Muscle of leg (tissue), 11 donors: ENCODE measurements around the gene TMEM164. TPM values are rescaled to one million over a fixed set of nuclear protein-coding genes. Genes with fewer than 3 reads are reported as not detected.

Source experiments
- DNase-seq: peaks from one replicate; pipeline ENCODE4 v3.0.0; 2013
- H3K27ac ChIP-seq: one replicate; pipeline ENCODE4 v1.5.1; 2013; ENCODE audit warnings: mild to moderate bottlenecking, low read length, control low read depth
- H3K27me3 ChIP-seq: one replicate; pipeline ENCODE4 v1.6.1; 2013; ENCODE audit warnings: low read length; ENCODE audit not compliant: control insufficient read depth, insufficient read depth
- H3K36me3 ChIP-seq: one replicate; pipeline ENCODE4 v1.6.1; 2013; ENCODE audit warnings: low read length; ENCODE audit not compliant: control insufficient read depth, insufficient read depth
- H3K4me1 ChIP-seq: one replicate; pipeline ENCODE4 v1.6.1; 2013; ENCODE audit warnings: low read length; ENCODE audit not compliant: control insufficient read depth, insufficient read depth
- H3K4me3 ChIP-seq: one replicate; pipeline ENCODE4 v1.5.1; 2013; ENCODE audit warnings: low read length, control low read depth
- H3K9me3 ChIP-seq: replicated peaks from 2 replicates; pipeline ENCODE4 v1.6.1; 2013; ENCODE audit warnings: low read depth, low read length; ENCODE audit not compliant: control insufficient read depth
- WGBS: methylation state at CpG from one replicate; pipeline ENCODE4 v1.1.5; 2013; ENCODE audit warnings: missing lambda C conversion rate; ENCODE audit not compliant: insufficient coverage; 5-methylcytosine and 5-hydroxymethylcytosine counted together
- polyA plus RNA-seq, 8 donors: library from polyadenylated mRNA; unstranded; fragments of 120-200 nt; gene quantifications; one replicate each; pipeline versions ENCODE4 v1.2.1 to v1.2.3, GENCODE V29; 2013; ENCODE audit warnings: inconsistent platforms in 1 of 8, low replicate concordance in 1 of 8; ENCODE audit not compliant: insufficient read length in 8 of 8, insufficient read depth in 1 of 8
- total RNA-seq: library from RNA; stranded (reverse); fragments of 120-200 nt; gene quantifications from one replicate; pipeline ENCODE4 v1.2.4, GENCODE V29; 2013

Gene TMEM164
- total and polyA plus RNA-seq, 9 donors = 17.9 to 33.5 (median 26.3) TPM

DNA sequence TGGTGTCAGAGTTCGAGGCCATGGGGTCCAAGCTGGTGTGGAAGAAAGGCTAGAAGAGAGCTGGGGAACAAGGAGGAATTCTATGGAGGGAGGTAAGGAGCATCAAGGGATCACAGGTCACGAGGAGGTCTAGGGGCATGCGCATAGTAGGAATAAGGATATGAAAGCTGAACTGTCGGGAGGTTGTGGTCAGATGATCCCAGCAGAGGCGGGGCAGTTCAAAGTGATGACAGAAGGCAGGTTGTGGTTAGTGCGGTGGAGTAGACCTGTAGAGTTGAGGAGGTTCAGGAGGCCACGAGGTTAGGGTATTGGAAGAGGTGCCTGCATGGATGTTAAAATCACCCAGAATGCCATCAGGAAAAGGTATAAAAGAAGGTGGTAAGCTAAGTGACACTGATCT is 156.3 kb downstream of the TMEM164 start:
- Histone ChIP-seq H3K4me1 (peaks cover 7% of the 10 kb centered on the region), H3K27ac (no peak overlapping the region), H3K27me3 (peaks cover 29% of the 10 kb centered on the region), H3K36me3 (peaks cover 3% of the 10 kb centered on the region), H3K9me3 (no peaks in the 10 kb centered on the region), H3K4me3 (no peak overlapping the region)
- DNase-seq = no peak
- WGBS = 72% methylated on average over 7 of the region's 7 CpGs

DNA sequence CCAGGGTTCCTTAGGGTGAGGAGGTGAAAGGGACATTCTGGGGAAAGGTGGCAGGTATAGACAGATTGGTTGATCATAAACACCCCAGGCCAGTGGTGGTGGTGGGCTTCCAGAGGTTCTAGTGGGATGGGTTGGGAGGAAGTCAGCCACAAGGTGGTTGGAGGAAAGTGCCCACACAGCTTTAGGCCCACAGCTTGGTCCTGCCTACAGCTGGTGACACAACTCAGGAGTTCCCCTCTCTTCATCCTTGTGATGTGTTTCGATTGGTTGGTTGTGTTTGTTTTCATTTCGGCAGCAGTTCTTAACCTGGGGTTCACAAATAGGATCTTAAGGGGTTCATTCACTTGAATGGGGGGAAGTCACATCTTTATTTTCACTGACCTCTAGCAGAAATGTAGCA is 157.0 kb downstream of the TMEM164 start:
- no peaks in the 10 kb centered on the region for H3K9me3 ChIP-seq
- H3K36me3 ChIP-seq = peaks cover 3% of the 10 kb centered on the region
- no peak overlapping the region for H3K27ac ChIP-seq
- peaks cover 29% of the 10 kb centered on the region for H3K27me3 ChIP-seq
- no peak for DNase-seq
- peaks cover 7% of the 10 kb centered on the region for H3K4me1 ChIP-seq
- H3K4me3 ChIP-seq = no peak overlapping the region
- no CpG with 5 or more reads among the region's 2 CpGs for WGBS

- Histone ChIP-seq H3K27ac (no peak overlapping the region), H3K4me3 (no peak overlapping the region), H3K27me3 (peaks cover 28% of the 10 kb centered on the region), H3K36me3 (peaks cover 3% of the 10 kb centered on the region), H3K9me3 (no peaks in the 10 kb centered on the region), H3K4me1 (peaks cover 7% of the 10 kb centered on the region)
- no peak for DNase-seq
- WGBS = 56% methylated on average over 1 of the region's 1 CpG
Observed at GRCh38 chrX:110161361-110161686, 158.4 kb downstream of the TMEM164 start.

GRCh38 chrX:110162131-110162530 is 159.2 kb downstream of the TMEM164 start:
- H3K4me1 ChIP-seq = peaks cover 7% of the 10 kb centered on the region
- H3K27ac ChIP-seq = no peak overlapping the region
- no peaks in the 10 kb centered on the region for H3K9me3 ChIP-seq
- H3K4me3 ChIP-seq = no peak overlapping the region
- peaks cover 28% of the 10 kb centered on the region for H3K27me3 ChIP-seq
- peaks cover 3% of the 10 kb centered on the region for H3K36me3 ChIP-seq
- WGBS = 88% methylated on average over 1 of the region's 1 CpG
- no peak for DNase-seq

GRCh38 chrX:110162867-110163266 is 160.0 kb downstream of the TMEM164 start:
- H3K27ac ChIP-seq = no peak overlapping the region
- no peak overlapping the region for H3K4me3 ChIP-seq
- no peaks in the 10 kb centered on the region for H3K9me3 ChIP-seq
- 60% methylated on average over 1 of the region's 1 CpG for WGBS
- H3K36me3 ChIP-seq = peaks cover 3% of the 10 kb centered on the region
- H3K27me3 ChIP-seq = peaks cover 26% of the 10 kb centered on the region
- peaks cover 7% of the 10 kb centered on the region for H3K4me1 ChIP-seq
- DNase-seq = no peak

GRCh38 chrX:110163488-110163887 is 160.6 kb downstream of the TMEM164 start:
- DNase-seq = no peak
- no peaks in the 10 kb centered on the region for H3K9me3 ChIP-seq
- WGBS = 85% methylated on average over 2 of the region's 3 CpGs
- peaks cover 3% of the 10 kb centered on the region for H3K36me3 ChIP-seq
- H3K27me3 ChIP-seq = peaks cover 26% of the 10 kb centered on the region
- peaks cover 7% of the 10 kb centered on the region for H3K4me1 ChIP-seq
- no peak overlapping the region for H3K4me3 ChIP-seq
- no peak overlapping the region for H3K27ac ChIP-seq

GRCh38 chrX:110167952-110168451 is 165.1 kb downstream of the TMEM164 start:
- Histone ChIP-seq H3K4me1 (no peaks in the 10 kb centered on the region), H3K4me3 (no peak overlapping the region), H3K27ac (no peak overlapping the region), H3K9me3 (no peaks in the 10 kb centered on the region), H3K27me3 (peaks cover 28% of the 10 kb centered on the region), H3K36me3 (peaks cover 13% of the 10 kb centered on the region)
- WGBS = 42% methylated on average over 4 of the region's 9 CpGs
- no peak for DNase-seq

GRCh38 chrX:110168585-110168984 is 165.7 kb downstream of the TMEM164 start:
- H3K9me3 ChIP-seq = no peaks in the 10 kb centered on the region
- H3K4me1 ChIP-seq = no peaks in the 10 kb centered on the region
- no peak overlapping the region for H3K4me3 ChIP-seq
- H3K27ac ChIP-seq = no peak overlapping the region
- peaks cover 13% of the 10 kb centered on the region for H3K36me3 ChIP-seq
- DNase-seq = no peak
- WGBS = 75% methylated on average over 3 of the region's 4 CpGs
- H3K27me3 ChIP-seq = peaks cover 30% of the 10 kb centered on the region

GRCh38 chrX:110170029-110170428 is 167.1 kb downstream of the TMEM164 start:
- Histone ChIP-seq H3K27ac (no peak overlapping the region), H3K36me3 (peaks cover 13% of the 10 kb centered on the region), H3K4me3 (no peak overlapping the region), H3K4me1 (no peaks in the 10 kb centered on the region), H3K9me3 (no peaks in the 10 kb centered on the region), H3K27me3 (peaks cover 33% of the 10 kb centered on the region)
- 73% methylated on average over 2 of the region's 3 CpGs for WGBS
- DNase-seq = no peak

DNA sequence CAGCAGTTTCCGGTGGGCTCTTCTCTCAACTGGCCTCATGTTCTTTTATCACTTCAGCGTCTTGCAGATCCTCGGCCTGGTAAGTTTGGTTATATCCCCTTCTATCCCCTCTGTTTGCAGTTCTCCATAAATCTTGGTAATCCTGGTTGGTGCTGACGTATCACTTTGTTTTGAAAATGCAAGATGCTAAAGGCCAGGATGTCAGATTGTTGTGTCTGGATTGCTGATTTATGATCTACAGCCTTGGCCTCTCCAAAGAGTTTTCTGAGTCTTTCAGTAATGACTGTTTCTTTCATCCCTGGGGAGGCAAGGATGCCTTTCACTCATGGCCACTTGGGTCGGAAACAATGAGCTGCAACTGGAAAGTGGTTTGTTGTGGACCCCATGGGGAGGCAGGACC is 168.5 kb downstream of the TMEM164 start:
- no peak overlapping the region for H3K27ac ChIP-seq
- H3K36me3 ChIP-seq = peaks cover 13% of the 10 kb centered on the region
- no peaks in the 10 kb centered on the region for H3K4me1 ChIP-seq
- peaks cover 43% of the 10 kb centered on the region for H3K27me3 ChIP-seq
- WGBS = 82% methylated on average over 3 of the region's 5 CpGs
- no peak overlapping the region for H3K4me3 ChIP-seq
- H3K9me3 ChIP-seq = no peaks in the 10 kb centered on the region
- no peak for DNase-seq

GRCh38 chrX:110172215-110172614 is 169.3 kb downstream of the TMEM164 start:
- peaks cover 47% of the 10 kb centered on the region for H3K27me3 ChIP-seq
- 85% methylated on average over 10 of the region's 10 CpGs for WGBS
- H3K9me3 ChIP-seq = no peaks in the 10 kb centered on the region
- no peak overlapping the region for H3K27ac ChIP-seq
- H3K4me1 ChIP-seq = no peaks in the 10 kb centered on the region
- DNase-seq = no peak
- peaks cover 13% of the 10 kb centered on the region for H3K36me3 ChIP-seq
- no peak overlapping the region for H3K4me3 ChIP-seq
